ENCODE measurements around the gene UNC79. TPM values are rescaled to one million over a fixed set of nuclear protein-coding genes. Genes with fewer than 3 reads are reported as not detected.

Gene UNC79
- total RNA-seq, 4 donors from 2014 or later: 0.30 TPM; not detected in 3

GRCh38 chr14:93725993-93726392 is 295.3 kb downstream of the UNC79 start:
- H3K27me3 ChIP-seq: no peaks in the 10 kb centered on the region
- WGBS: 82% methylated on average over 8 of the region's 9 CpGs
- no peak for DNase-seq (ENCODE audit: low spot score in 2 of 2)

GRCh38 chr14:93727039-93727740 is 296.5 kb downstream of the UNC79 start:
- H3K36me3 ChIP-seq: no peaks in the 10 kb centered on the region
- TF ChIP-seq POLR2AphosphoS5 (IDR thresholded peaks at IDR 0.05) (no peak), POLR2A (IDR thresholded peaks at IDR 0.05) (no peak), CTCF (IDR thresholded peaks at IDR 0.05) (no peak), EP300 (IDR thresholded peaks at IDR 0.05) (no peak)
- H3K4me3 ChIP-seq: no peak overlapping the region
- no peak overlapping the region for H3K27ac ChIP-seq
- H3K4me1 ChIP-seq: no peaks in the 10 kb centered on the region
- no peaks in the 10 kb centered on the region for H3K27me3 ChIP-seq
- no peaks in the 10 kb centered on the region for H3K9me3 ChIP-seq
- DNase-seq (ENCODE audit: low spot score in 2 of 2): no peak
- WGBS: 79% methylated on average over 8 of the region's 23 CpGs

More at GRCh38 chr14:93725993-93726392, 295.3 kb downstream of the UNC79 start:
- H3K4me3 ChIP-seq: no peak overlapping the region
- no peak for TF ChIP-seq CTCF (IDR thresholded peaks at IDR 0.05)
- no peak for TF ChIP-seq POLR2AphosphoS5 (IDR thresholded peaks at IDR 0.05)
- no peak for TF ChIP-seq EP300 (IDR thresholded peaks at IDR 0.05)
- no peak for TF ChIP-seq POLR2A (IDR thresholded peaks at IDR 0.05)
- no peaks in the 10 kb centered on the region for H3K4me1 ChIP-seq
- no peaks in the 10 kb centered on the region for H3K9me3 ChIP-seq
- H3K36me3 ChIP-seq: no peaks in the 10 kb centered on the region
- no peak overlapping the region for H3K27ac ChIP-seq

DNA sequence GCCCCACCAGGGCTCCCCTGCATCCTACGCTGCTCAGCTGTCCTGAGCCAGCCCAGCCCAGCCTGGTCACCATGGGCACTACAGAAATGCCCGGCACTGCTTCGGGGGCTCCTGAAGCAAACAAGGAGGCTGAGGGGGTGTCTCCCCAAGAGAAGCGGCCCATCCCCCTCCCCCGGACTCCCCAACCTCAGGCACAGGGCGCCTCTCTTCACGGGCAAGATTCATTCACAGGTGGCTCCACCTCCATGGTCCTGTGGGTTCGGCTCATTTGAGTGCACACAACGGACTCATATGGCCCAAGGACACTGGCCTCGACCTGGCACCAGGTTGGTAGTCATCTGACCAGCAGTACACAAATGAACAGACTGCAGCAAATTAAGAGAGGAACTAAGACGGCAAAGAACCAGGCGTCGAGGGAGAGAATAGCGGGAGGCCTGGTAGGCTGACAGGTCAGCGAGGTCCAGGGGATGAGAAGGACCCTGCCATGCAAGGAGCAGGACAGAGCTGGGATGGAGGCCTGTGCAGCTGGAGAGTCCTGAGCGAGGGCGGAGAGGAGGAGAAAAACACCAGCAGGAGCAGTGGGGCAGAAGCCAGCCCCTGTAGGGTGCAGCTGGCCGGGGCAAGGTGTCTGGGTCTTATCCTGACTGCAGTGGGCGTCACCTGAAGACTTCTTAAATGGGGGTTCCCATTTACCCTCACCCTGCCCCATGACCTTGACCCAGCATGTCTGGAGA is 297.3 kb downstream of the UNC79 start:
- Histone ChIP-seq H3K4me3 (no peak overlapping the region), H3K27ac (no peak overlapping the region), H3K9me3 (no peaks in the 10 kb centered on the region), H3K36me3 (no peaks in the 10 kb centered on the region), H3K4me1 (no peaks in the 10 kb centered on the region), H3K27me3 (no peaks in the 10 kb centered on the region)
- DNase-seq (ENCODE audit: low spot score in 2 of 2): no peak
- 95% methylated on average over 18 of the region's 19 CpGs for WGBS
- TF ChIP-seq CTCF (IDR thresholded peaks at IDR 0.05): no peak
- TF ChIP-seq EP300 (IDR thresholded peaks at IDR 0.05): no peak
- TF ChIP-seq POLR2A (IDR thresholded peaks at IDR 0.05): no peak
- TF ChIP-seq POLR2AphosphoS5 (IDR thresholded peaks at IDR 0.05): no peak

DNA sequence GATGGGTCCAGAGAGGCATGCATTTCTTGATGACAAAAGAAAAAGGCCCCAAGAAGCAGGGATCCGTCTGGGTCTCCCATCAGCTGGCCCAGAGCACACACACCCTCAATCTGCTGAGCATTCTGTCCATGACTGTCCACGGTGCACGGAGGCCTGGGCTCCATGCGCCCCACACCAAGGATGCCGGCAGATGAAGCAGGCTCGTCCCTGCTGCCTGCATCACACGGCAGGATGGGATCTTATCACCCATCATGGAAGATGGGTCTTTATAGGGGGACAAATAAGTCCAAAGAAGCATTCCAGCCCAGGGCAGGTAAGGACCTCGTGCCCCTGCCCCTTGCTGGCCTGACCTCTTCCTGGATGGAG is 297.9 kb downstream of the UNC79 start:
- DNase-seq (ENCODE audit: low spot score in 2 of 2): no peak
- no peak for TF ChIP-seq POLR2AphosphoS5 (IDR thresholded peaks at IDR 0.05)
- no peak for TF ChIP-seq POLR2A (IDR thresholded peaks at IDR 0.05)
- no peak for TF ChIP-seq EP300 (IDR thresholded peaks at IDR 0.05)
- no peak for TF ChIP-seq CTCF (IDR thresholded peaks at IDR 0.05)
- no peaks in the 10 kb centered on the region for H3K9me3 ChIP-seq
- no peaks in the 10 kb centered on the region for H3K4me1 ChIP-seq
- 91% methylated on average over 6 of the region's 8 CpGs for WGBS
- H3K27me3 ChIP-seq: no peaks in the 10 kb centered on the region
- H3K4me3 ChIP-seq: no peak overlapping the region
- no peak overlapping the region for H3K27ac ChIP-seq
- no peaks in the 10 kb centered on the region for H3K36me3 ChIP-seq

DNA sequence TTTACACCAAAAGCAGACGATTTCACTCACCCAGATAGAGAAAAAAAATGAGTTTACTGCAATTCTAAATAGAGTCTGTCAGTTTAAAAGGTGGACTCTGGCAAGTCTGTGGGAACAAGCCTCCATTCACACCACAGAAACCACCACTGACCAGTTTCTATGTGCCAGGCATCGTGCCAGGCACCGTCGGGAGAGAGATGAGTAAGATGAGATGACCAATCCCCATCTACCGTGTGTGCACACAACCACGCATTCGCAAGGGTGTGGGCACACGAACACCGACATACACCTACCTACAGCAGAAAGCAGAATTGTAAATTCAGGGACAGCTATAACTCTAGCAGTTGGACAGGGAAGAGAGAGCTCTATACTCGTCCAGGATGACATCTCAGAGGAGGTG is 299.3 kb downstream of the UNC79 start:
- no peaks in the 10 kb centered on the region for H3K36me3 ChIP-seq
- DNase-seq (ENCODE audit: low spot score in 2 of 2): no peak
- H3K27me3 ChIP-seq: no peaks in the 10 kb centered on the region
- WGBS: 83% methylated on average over 10 of the region's 10 CpGs
- H3K4me3 ChIP-seq: no peak overlapping the region
- no peaks in the 10 kb centered on the region for H3K4me1 ChIP-seq
- H3K9me3 ChIP-seq: no peaks in the 10 kb centered on the region
- no peak overlapping the region for H3K27ac ChIP-seq
- TF ChIP-seq CTCF (IDR thresholded peaks at IDR 0.05) (no peak), POLR2AphosphoS5 (IDR thresholded peaks at IDR 0.05) (no peak), EP300 (IDR thresholded peaks at IDR 0.05) (no peak), POLR2A (IDR thresholded peaks at IDR 0.05) (no peak)
